H1 (cell line): ENCODE data around the gene ZFAND2B. TPM values are rescaled to one million over a fixed set of nuclear protein-coding genes. Genes with fewer than 3 reads are reported as not detected.
A peak's percentile ranks its signal among the peaks of the same experiment; 100 is the strongest.
"Not testable (repeated sequence)": the region's sequence is repeated elsewhere in the genome, so short reads cannot be mapped to it uniquely, and the experiment has no call there.

Experiments used
- CTCF ChIA-PET: fragments of 300-600 bp; sonication (Branson Sonifier 250); formaldehyde crosslinking; loops from one replicate; lab custom pipeline; 2021; ENCODE audit not compliant: partially characterized antibody; lab: Charles Lee
- POLR2A ChIA-PET: fragments of 300-600 bp; sonication (Branson Sonifier 250); formaldehyde crosslinking; loops from one replicate; lab custom pipeline; 2021; ENCODE audit warnings: inconsistent platforms; ENCODE audit not compliant: partially characterized antibody; lab: Charles Lee
- DNase-seq, 2 experiments: peaks; one replicate each; pipeline versions ENCODE4 v3.0.0 to v3.0.0-alpha.2; 2010 to 2022; ENCODE audit warnings: low spot score in 2 of 2, low read depth in 1 of 2, mixed read lengths in 1 of 2
- FAIRE-seq: peaks from 2 replicates; lab custom pipeline; 2011; peaks lifted over from hg19 to GRCh38; lab: Jason Lieb, UNC
- H2AFZ ChIP-seq: 2 replicates; pipeline ENCODE4 v1.8.1; 2012; ENCODE audit warnings: low read length, inconsistent platforms
- H2AK5ac ChIP-seq: 2 replicates; pipeline ENCODE4 v1.6.1; 2013; ENCODE audit warnings: low read depth, low read length
- H2BK120ac ChIP-seq: replicated peaks from 2 replicates; pipeline ENCODE3; 2013; ENCODE audit warnings: low read depth, low read length, inconsistent platforms
- H2BK12ac ChIP-seq: 2 replicates; pipeline ENCODE4 v1.6.1; 2013; ENCODE audit warnings: low read depth, low read length
- H2BK15ac ChIP-seq: 2 replicates; pipeline ENCODE4 v1.6.1; 2013; ENCODE audit warnings: low read length
- H2BK20ac ChIP-seq: 2 replicates; pipeline ENCODE4 v1.6.1; 2013; ENCODE audit warnings: low read length
- H2BK5ac ChIP-seq: 2 replicates; pipeline ENCODE4 v1.6.1; 2013; ENCODE audit warnings: low read depth, low read length
- H3K14ac ChIP-seq: 2 replicates; pipeline ENCODE4 v1.6.1; 2013; ENCODE audit warnings: inconsistent platforms; ENCODE audit not compliant: insufficient read length
- H3K18ac ChIP-seq: 2 replicates; pipeline ENCODE4 v1.6.1; 2013; ENCODE audit warnings: low read length; ENCODE audit errors: extremely low read depth
- H3K23ac ChIP-seq: 2 replicates; pipeline ENCODE4 v1.6.1; 2013; ENCODE audit warnings: inconsistent platforms; ENCODE audit not compliant: insufficient read length
- H3K23me2 ChIP-seq: 2 replicates; pipeline ENCODE4 v1.6.1; 2013; ENCODE audit warnings: low read depth, low read length
- H3K27ac ChIP-seq: 2 replicates; pipeline ENCODE4 v1.6.1; 2011; ENCODE audit warnings: low read depth, low read length, inconsistent platforms
- H3K27me3 ChIP-seq, 4 experiments: replicated peaks in 1 of 4; 1 replicate in 1 of 4; 2 replicates in 3 of 4; pipeline versions ENCODE4 v1.6.1 to v1.8.1; 2011 to 2013; ENCODE audit warnings: low read length in 3 of 4, mild to moderate bottlenecking in 3 of 4, inconsistent platforms in 2 of 4, mixed read lengths in 2 of 4, moderate library complexity in 1 of 4; ENCODE audit not compliant: control insufficient read depth in 3 of 4, insufficient read depth in 3 of 4; ENCODE audit errors: extremely low read depth in 1 of 4
- H3K36me3 ChIP-seq, 4 experiments: 2 replicates each; pipeline versions ENCODE4 v1.6.1 to v1.8.1; 2011 to 2013; ENCODE audit warnings: mild to moderate bottlenecking in 4 of 4, low read length in 3 of 4, moderate library complexity in 2 of 4, control low read depth in 1 of 4, inconsistent platforms in 1 of 4; ENCODE audit not compliant: insufficient read depth in 4 of 4, control insufficient read depth in 2 of 4
- H3K4ac ChIP-seq: replicated peaks from 2 replicates; pipeline ENCODE3; 2013; ENCODE audit warnings: low read length, low read depth, mixed read lengths, inconsistent platforms; ENCODE audit not compliant: insufficient read length
- H3K4me1 ChIP-seq, 4 experiments: replicated peaks in 1 of 4; 1 replicate in 1 of 4; 2 replicates in 3 of 4; pipeline versions ENCODE4 v1.6.1 to v1.8.1; 2011 to 2013; ENCODE audit warnings: low read length in 3 of 4, inconsistent platforms in 2 of 4, mixed read lengths in 1 of 4; ENCODE audit not compliant: insufficient read depth in 4 of 4, control insufficient read depth in 3 of 4
- H3K4me2 ChIP-seq, 2 experiments: 2 replicates each; pipeline versions ENCODE4 v1.6.1 to v1.8.1; 2011 to 2013; ENCODE audit warnings: low read depth in 2 of 2, low read length in 2 of 2, control low read depth in 1 of 2, inconsistent platforms in 1 of 2, mild to moderate bottlenecking in 1 of 2; ENCODE audit not compliant: insufficient read depth in 1 of 2
- H3K4me3 ChIP-seq, 4 experiments: fragments of 200-600, 300-600 bp in 1 of 4; sonication (generic), shearing (Covaris generic), sonication (Bioruptor Twin) in 1 of 4; 2 replicates each; pipeline versions ENCODE4 v1.5.1 to v1.8.1; 2011 to 2016; ENCODE audit warnings: low read length in 4 of 4, low read depth in 3 of 4, control low read depth in 2 of 4, inconsistent platforms in 2 of 4, mild to moderate bottlenecking in 2 of 4, mixed read lengths in 1 of 4, moderate library complexity in 1 of 4; ENCODE audit not compliant: insufficient read depth in 2 of 4; ENCODE audit errors: extremely low read depth in 1 of 4
- H3K56ac ChIP-seq: replicated peaks from 2 replicates; pipeline ENCODE3; 2013; ENCODE audit warnings: low read depth, mild to moderate bottlenecking, mixed read lengths, low read length, inconsistent platforms; ENCODE audit not compliant: insufficient read length
- H3K79me1 ChIP-seq: 2 replicates; pipeline ENCODE4 v1.6.1; 2013; ENCODE audit warnings: low read depth, low read length, control low read depth
- H3K79me2 ChIP-seq, 2 experiments: 2 replicates each; pipeline versions ENCODE4 v1.6.1 to v1.8.1; 2012 to 2013; ENCODE audit warnings: low read length in 2 of 2, mild to moderate bottlenecking in 2 of 2, inconsistent platforms in 1 of 2; ENCODE audit not compliant: insufficient read depth in 2 of 2, control insufficient read depth in 1 of 2
- H3K9ac ChIP-seq, 4 experiments: replicated peaks in 1 of 4; 1 replicate in 1 of 4; 2 replicates in 3 of 4; pipeline versions ENCODE4 v1.6.1 to v1.8.1; 2011 to 2013; ENCODE audit warnings: low read depth in 3 of 4, low read length in 3 of 4, control low read depth in 2 of 4, mild to moderate bottlenecking in 2 of 4, moderate library complexity in 2 of 4, inconsistent platforms in 1 of 4; ENCODE audit errors: extremely low read depth in 1 of 4
- H3K9me3 ChIP-seq, 2 experiments: 2 replicates each; pipeline versions ENCODE4 v1.6.1 to v1.8.1; 2012 to 2013; ENCODE audit warnings: mild to moderate bottlenecking in 2 of 2, moderate library complexity in 2 of 2, control low read depth in 1 of 2, inconsistent platforms in 1 of 2, low read depth in 1 of 2, low read length in 1 of 2, mixed read lengths in 1 of 2; ENCODE audit not compliant: insufficient read depth in 2 of 2
- H4K20me1 ChIP-seq, 2 experiments: replicated peaks in 1 of 2; 2 replicates each; pipeline versions ENCODE3 to v1.8.1; 2011 to 2013; ENCODE audit warnings: inconsistent platforms in 2 of 2, low read length in 2 of 2, mild to moderate bottlenecking in 1 of 2; ENCODE audit not compliant: insufficient read depth in 2 of 2, control insufficient read depth in 1 of 2
- H4K5ac ChIP-seq: 2 replicates; pipeline ENCODE4 v1.6.1; 2013; ENCODE audit warnings: low read length, low read depth, mixed read lengths, inconsistent platforms; ENCODE audit not compliant: insufficient read length
- H4K8ac ChIP-seq: 2 replicates; pipeline ENCODE4 v1.8.0; 2013; ENCODE audit warnings: mild to moderate bottlenecking, moderate library complexity, low read length, inconsistent platforms; ENCODE audit not compliant: insufficient read depth; ENCODE audit errors: extremely low read depth
- H4K91ac ChIP-seq: replicated peaks from 2 replicates; pipeline ENCODE3; 2013; ENCODE audit warnings: low read length, mixed read lengths, inconsistent platforms; ENCODE audit not compliant: insufficient read length
- WGBS, 2 experiments: shearing (Covaris generic) in 1 of 2; methylation state at CpG; one replicate each; pipeline versions ENCODE4 v1.1.6 to v1.1.7; 2013 to 2015; ENCODE audit warnings: low lambda C conversion rate in 2 of 2, mixed read lengths in 2 of 2, inconsistent platforms in 1 of 2, low coverage in 1 of 2, missing lambda C conversion rate in 1 of 2; ENCODE audit not compliant: insufficient replicate concordance in 2 of 2, insufficient coverage in 1 of 2, insufficient read length in 1 of 2; ENCODE audit errors: extremely low coverage in 1 of 2, missing lambda C conversion rate in 1 of 2; 5-methylcytosine and 5-hydroxymethylcytosine counted together
- polyA plus RNA-seq, 7 experiments: library from polyadenylated mRNA; depleted of rRNA in 3 of 7; stranded (reverse) in 5 of 7; unstranded in 2 of 7; fragments of >200 nt in 5 of 7; fragments of 200-250 nt in 2 of 7; gene quantifications; 1 replicate in 5 of 7; 2 replicates in 1 of 7; 4 replicates in 1 of 7; pipeline versions ENCODE4 v1.2.1 to v1.2.3, GENCODE V29; 2011 to 2013; ENCODE audit warnings: missing spikeins in 2 of 7, mixed read lengths in 2 of 7
- total RNA-seq: library from RNA; stranded (reverse); fragmentation: NEBNext Ultra II Directional; extraction: Animal tissue kit (Norgen Biotek cat#: 25700); gene quantifications from 2 replicates; pipeline ENCODE4 v1.2.1, GENCODE V29; 2021

Gene ZFAND2B
- total and polyA plus RNA-seq, 2 of the 8 experiments (the other 6 are each of a cell fraction or from before 2014, with no cell fraction given), result 16.0 to 17.9 TPM

DNA sequence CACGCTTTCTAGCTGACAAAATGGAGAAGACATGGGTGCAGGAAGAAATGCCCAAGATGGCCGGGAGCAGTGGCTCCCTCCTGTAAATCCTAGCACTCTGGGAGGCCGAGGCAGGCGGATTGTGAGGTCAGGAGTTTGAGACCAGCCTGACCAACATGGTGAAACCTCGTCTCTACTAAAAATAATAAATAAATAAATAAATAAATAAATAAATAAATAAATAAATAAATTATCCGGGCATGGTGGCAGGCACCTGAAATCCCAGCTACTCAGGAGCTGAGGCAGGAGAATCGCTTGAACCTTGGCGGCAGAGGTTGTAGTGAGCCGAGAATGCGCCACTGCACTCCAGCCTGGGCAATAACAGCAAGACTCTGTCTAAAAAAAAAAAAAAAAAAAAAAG lies 52.4 kb downstream of the ZFAND2B start:
- not testable (repeated sequence) for H2BK5ac ChIP-seq, H3K18ac ChIP-seq, H2AFZ ChIP-seq, H4K8ac ChIP-seq, H3K36me3 ChIP-seq, H3K9me3 ChIP-seq, FAIRE-seq, H3K79me1 ChIP-seq, H3K4me3 ChIP-seq, H3K27ac ChIP-seq, H3K23ac ChIP-seq, H3K56ac ChIP-seq, H2BK12ac ChIP-seq, H3K4me2 ChIP-seq, H4K20me1 ChIP-seq, H2BK120ac ChIP-seq, H4K91ac ChIP-seq, H3K79me2 ChIP-seq, H3K14ac ChIP-seq, DNase-seq, H3K23me2 ChIP-seq, H3K4me1 ChIP-seq, H3K9ac ChIP-seq, H4K5ac ChIP-seq, H2BK20ac ChIP-seq, H3K4ac ChIP-seq
- 0 out of 2 replicates have a peak overlapping the region, but pooled peaks have one; percentile 65 for H2AK5ac ChIP-seq
- H2BK15ac ChIP-seq, result 0 out of 2 replicates have a peak overlapping the region, but pooled peaks have one; percentile 92
- peaks cover 16 to 30% (median 24%) of the 10 kb centered on the region in 4 experiments for H3K27me3 ChIP-seq
- ChIA-PET POLR2A (interaction anchor here (1.0 to 2.1 kb wide), 4 partner anchors 10 to 28 kb away, joined by 3 to 9 read pairs (median 4); partner anchors contain the start of genes DNAJB2, GLB1L and STK16), CTCF (interaction anchor here (0.7 to 6.5 kb wide), 5 partner anchors 16 to 229 kb away, joined by 3 to 37 read pairs (median 3); partner anchors contain the start of genes ANKZF1 and ATG9A)
- 87% methylated on average over 10 of the region's 10 CpGs; no CpG with 5 or more reads in 1 of the 2 experiments for WGBS, 2 experiments

Other genes with a start within 250 kb of the ZFAND2B start
- gene CDK5R2, start 247.1 kb upstream of the ZFAND2B start, total RNA-seq, result not detected in 2 replicates
- gene CDK5R2, start 247.1 kb upstream of the ZFAND2B start, polyA plus RNA-seq (2011; rRNA removed), result 0.14 TPM in 2 replicates
- not detected in 2 replicates for gene FEV, start 221.6 kb upstream of the ZFAND2B start, total RNA-seq
- not detected in 2 replicates for gene FEV, start 221.6 kb upstream of the ZFAND2B start, polyA plus RNA-seq (2011; rRNA removed)
- not detected in 2 replicates for gene CRYBA2, start 213.4 kb upstream of the ZFAND2B start, total RNA-seq
- gene CRYBA2, start 213.4 kb upstream of the ZFAND2B start, polyA plus RNA-seq (2011; rRNA removed), result not detected in 2 replicates
- 0.13 and 0.19 TPM in 2 replicates for gene CFAP65, start 165.3 kb upstream of the ZFAND2B start, total RNA-seq
- gene CFAP65, start 165.3 kb upstream of the ZFAND2B start, polyA plus RNA-seq (2011; rRNA removed), result 0.38 and 0.45 TPM in 2 replicates
- gene IHH, start 145.9 kb upstream of the ZFAND2B start, total RNA-seq, result not detected in 2 replicates
- 0.03 and 0.13 TPM in 2 replicates for gene IHH, start 145.9 kb upstream of the ZFAND2B start, polyA plus RNA-seq (2011; rRNA removed)
- 22.7 and 25.7 TPM in 2 replicates for gene NHEJ1, start 46.0 kb upstream of the ZFAND2B start, total RNA-seq
- 19.4 and 24.1 TPM in 2 replicates for gene NHEJ1, start 46.0 kb upstream of the ZFAND2B start, polyA plus RNA-seq (2011; rRNA removed)
- gene SLC23A3, start 36.8 kb upstream of the ZFAND2B start, total RNA-seq, result 0.84 and 0.90 TPM in 2 replicates
- gene SLC23A3, start 36.8 kb upstream of the ZFAND2B start, polyA plus RNA-seq (2011; rRNA removed), result 0.31 and 0.35 TPM in 2 replicates
- 32.9 and 33.0 TPM in 2 replicates for gene CNPPD1, start 29.9 kb upstream of the ZFAND2B start, total RNA-seq
- gene CNPPD1, start 29.9 kb upstream of the ZFAND2B start, polyA plus RNA-seq (2011; rRNA removed), result 35.9 and 44.8 TPM in 2 replicates
- 50.2 and 51.3 TPM in 2 replicates for gene RETREG2, start 28.5 kb upstream of the ZFAND2B start, total RNA-seq
- 66.8 and 67.4 TPM in 2 replicates for gene RETREG2, start 28.5 kb upstream of the ZFAND2B start, polyA plus RNA-seq (2011; rRNA removed)
- 44.9 and 49.9 TPM in 2 replicates for gene ABCB6, start 12.2 kb downstream of the ZFAND2B start, total RNA-seq
- 50.6 and 65.6 TPM in 2 replicates for gene ABCB6, start 12.2 kb downstream of the ZFAND2B start, polyA plus RNA-seq (2011; rRNA removed)
- gene ATG9A, start 22.9 kb downstream of the ZFAND2B start, total RNA-seq, result 43.6 and 43.8 TPM in 2 replicates
- gene ATG9A, start 22.9 kb downstream of the ZFAND2B start, polyA plus RNA-seq (2011; rRNA removed), result 66.8 and 82.2 TPM in 2 replicates
- 44.4 and 50.1 TPM in 2 replicates for gene ANKZF1, start 23.0 kb downstream of the ZFAND2B start, total RNA-seq
- gene ANKZF1, start 23.0 kb downstream of the ZFAND2B start, polyA plus RNA-seq (2011; rRNA removed), result 32.5 and 43.7 TPM in 2 replicates
- gene GLB1L, start 38.7 kb downstream of the ZFAND2B start, total RNA-seq, result 3.2 and 3.7 TPM in 2 replicates
- gene GLB1L, start 38.7 kb downstream of the ZFAND2B start, polyA plus RNA-seq (2011; rRNA removed), result 3.7 and 4.0 TPM in 2 replicates
- 17.0 and 21.3 TPM in 2 replicates for gene STK16, start 38.7 kb downstream of the ZFAND2B start, total RNA-seq
- 51.4 and 69.9 TPM in 2 replicates for gene STK16, start 38.7 kb downstream of the ZFAND2B start, polyA plus RNA-seq (2011; rRNA removed)
- gene TUBA4B, start 46.5 kb downstream of the ZFAND2B start, total RNA-seq, result 0.24 TPM in 1 of 2 replicates, not detected in the other
- 0.08 and 0.25 TPM in 2 replicates for gene TUBA4B, start 46.5 kb downstream of the ZFAND2B start, polyA plus RNA-seq (2011; rRNA removed)
- 59.5 and 67.3 TPM in 2 replicates for gene TUBA4A, start 47.1 kb downstream of the ZFAND2B start, total RNA-seq
- gene TUBA4A, start 47.1 kb downstream of the ZFAND2B start, polyA plus RNA-seq (2011; rRNA removed), result 172 and 174 TPM in 2 replicates
- 26.3 and 33.5 TPM in 2 replicates for gene DNAJB2, start 72.6 kb downstream of the ZFAND2B start, total RNA-seq
- gene DNAJB2, start 72.6 kb downstream of the ZFAND2B start, polyA plus RNA-seq (2011; rRNA removed), result 21.0 and 28.6 TPM in 2 replicates
- gene PTPRN, start 102.6 kb downstream of the ZFAND2B start, total RNA-seq, result 5.2 and 5.4 TPM in 2 replicates
- 8.2 and 17.4 TPM in 2 replicates for gene PTPRN, start 102.6 kb downstream of the ZFAND2B start, polyA plus RNA-seq (2011; rRNA removed)
- not detected in 2 replicates for gene RESP18, start 126.0 kb downstream of the ZFAND2B start, total RNA-seq
- gene RESP18, start 126.0 kb downstream of the ZFAND2B start, polyA plus RNA-seq (2011; rRNA removed), result 0.11 TPM in 1 of 2 replicates, not detected in the other
- gene DNPEP, start 181.1 kb downstream of the ZFAND2B start, total RNA-seq, result 59.8 and 64.2 TPM in 2 replicates
- 109 and 142 TPM in 2 replicates for gene DNPEP, start 181.1 kb downstream of the ZFAND2B start, polyA plus RNA-seq (2011; rRNA removed)
- 1.5 and 1.8 TPM in 2 replicates for gene DES, start 211.6 kb downstream of the ZFAND2B start, total RNA-seq
- 3.8 and 4.3 TPM in 2 replicates for gene DES, start 211.6 kb downstream of the ZFAND2B start, polyA plus RNA-seq (2011; rRNA removed)
- gene SPEG, start 228.1 kb downstream of the ZFAND2B start, total RNA-seq, result 32.0 and 36.7 TPM in 2 replicates
- 19.9 and 37.1 TPM in 2 replicates for gene SPEG, start 228.1 kb downstream of the ZFAND2B start, polyA plus RNA-seq (2011; rRNA removed)